ENCODE data around the gene OLFM1.
"Not testable (repeated sequence)": the region's sequence is repeated elsewhere in the genome, so short reads cannot be mapped to it uniquely, and the experiment has no call there.

OLFM1 gene

DNA sequence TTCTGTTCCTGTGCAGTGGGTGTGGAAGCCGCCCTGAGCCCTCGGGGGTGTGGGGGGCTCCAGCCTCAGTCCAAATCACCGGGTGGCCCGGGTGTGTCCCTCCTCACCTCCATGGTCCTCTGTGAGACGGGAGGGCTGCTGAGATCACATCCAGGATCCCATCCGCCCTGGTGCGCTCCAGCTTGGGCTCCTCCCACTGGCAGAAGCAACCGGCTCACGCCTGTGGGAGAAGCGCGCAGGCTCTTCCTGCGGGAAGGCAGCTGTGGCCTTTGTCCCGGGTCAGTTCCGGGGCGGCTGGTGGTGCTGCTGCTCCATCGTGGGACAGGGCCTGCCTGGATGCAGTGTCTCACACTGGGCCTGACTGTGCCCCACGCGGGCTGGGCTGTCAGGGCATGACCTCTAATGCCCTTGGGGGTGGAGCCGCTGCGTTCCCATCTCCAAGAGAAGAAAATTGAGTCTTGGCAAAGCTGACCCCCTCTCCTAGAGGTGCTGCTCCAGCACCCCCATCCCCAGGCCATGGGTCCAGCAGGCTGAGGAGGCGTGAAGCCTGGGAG, 18.5 kb downstream of the OLFM1 start:
- no peak for DNase-seq
- H3K36me3 ChIP-seq (ENCODE audit: control insufficient read depth, insufficient read depth, low read length), result no peaks in the 10 kb centered on the region
- no peaks in the 10 kb centered on the region for H3K27me3 ChIP-seq (replicated peaks; ENCODE audit: control insufficient read depth, insufficient read depth, low read length, poor library complexity, severe bottlenecking)
- H3K27ac ChIP-seq (ENCODE audit: insufficient read depth, low read length, poor library complexity, severe bottlenecking), result no peak overlapping the region
- no peaks in the 10 kb centered on the region for H3K4me1 ChIP-seq (ENCODE audit: control insufficient read depth, insufficient read depth, low read length, poor library complexity, severe bottlenecking)
- H3K4me3 ChIP-seq (ENCODE audit: insufficient read depth, low read depth, low read length, poor library complexity, severe bottlenecking), result no peak overlapping the region
- H3K9me3 ChIP-seq (ENCODE audit: control insufficient read depth, low read length), result no peaks in the 10 kb centered on the region

DNA sequence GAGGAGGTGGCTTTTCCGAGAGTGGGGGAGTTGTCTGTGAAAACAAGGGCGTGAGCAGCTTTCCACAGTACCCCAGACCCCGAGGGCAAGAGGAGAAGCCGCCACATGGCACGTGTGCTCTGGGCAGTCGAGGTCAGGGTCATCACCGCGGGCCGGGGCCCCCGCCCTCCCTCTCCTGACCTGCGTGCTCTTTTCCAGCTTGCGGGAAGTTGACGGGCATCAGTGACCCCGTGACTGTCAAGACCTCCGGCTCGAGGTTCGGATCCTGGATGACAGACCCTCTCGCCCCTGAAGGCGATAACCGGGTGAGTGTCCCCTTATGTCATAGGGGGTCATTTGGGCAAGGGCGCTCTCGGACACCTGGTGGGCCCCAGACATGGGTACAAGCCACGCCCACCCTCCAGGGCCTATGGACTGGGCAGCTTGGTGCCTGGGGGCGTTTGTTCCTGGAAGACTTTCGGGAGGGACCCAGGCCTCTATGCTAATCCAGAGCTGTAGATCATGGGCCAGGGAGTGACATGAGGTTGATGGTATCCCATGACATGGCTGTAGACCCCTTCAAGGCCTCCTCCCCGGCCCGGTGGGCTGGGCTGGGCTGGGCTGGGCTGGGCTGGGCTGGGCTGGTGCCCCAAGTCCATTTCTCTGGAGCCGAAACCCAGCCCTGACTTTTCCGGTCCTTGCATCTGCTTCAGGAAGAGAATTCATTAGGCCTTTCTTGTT, 19.2 kb downstream of the OLFM1 start:
- H3K4me1 ChIP-seq (ENCODE audit: control insufficient read depth, insufficient read depth, low read length, poor library complexity, severe bottlenecking), result no peaks in the 10 kb centered on the region
- H3K27ac ChIP-seq (ENCODE audit: insufficient read depth, low read length, poor library complexity, severe bottlenecking), result no peak overlapping the region
- no peak overlapping the region for H3K4me3 ChIP-seq (ENCODE audit: insufficient read depth, low read depth, low read length, poor library complexity, severe bottlenecking)
- DNase-seq, result no peak
- no peaks in the 10 kb centered on the region for H3K36me3 ChIP-seq (ENCODE audit: control insufficient read depth, insufficient read depth, low read length)
- no peaks in the 10 kb centered on the region for H3K9me3 ChIP-seq (ENCODE audit: control insufficient read depth, low read length)
- no peaks in the 10 kb centered on the region for H3K27me3 ChIP-seq (replicated peaks; ENCODE audit: control insufficient read depth, insufficient read depth, low read length, poor library complexity, severe bottlenecking)

DNA sequence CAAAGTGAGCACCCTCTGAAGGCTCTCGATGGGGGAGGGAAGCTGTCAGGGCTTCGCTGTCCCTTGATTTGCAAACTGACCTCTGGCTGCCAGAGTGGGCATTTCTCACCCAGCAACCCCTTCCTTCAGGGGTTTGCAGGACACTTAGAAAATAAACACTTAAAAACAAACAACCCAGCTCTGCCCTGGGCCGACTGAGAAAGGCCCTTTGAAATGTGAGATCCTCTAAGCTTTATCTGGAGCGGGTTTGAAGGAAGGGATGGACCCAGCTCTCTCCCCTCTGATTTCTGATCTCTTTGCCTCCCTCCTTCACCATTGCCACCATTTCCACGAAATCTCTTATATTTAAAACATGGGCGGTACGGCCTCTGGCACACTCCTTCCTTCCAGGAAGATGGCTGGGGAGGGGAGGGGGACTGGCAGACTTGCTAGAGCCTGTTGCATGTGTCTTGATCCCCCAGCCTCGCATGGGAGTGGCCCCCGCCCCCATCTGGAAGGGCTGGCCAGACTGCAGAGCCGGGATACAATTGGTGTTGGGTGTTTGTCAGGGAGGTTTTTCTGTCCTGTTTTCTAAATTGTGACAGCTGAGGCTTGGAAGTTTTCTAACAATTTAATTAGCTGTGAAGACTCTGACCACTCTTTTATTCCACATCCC, 20.2 kb downstream of the OLFM1 start:
- no peaks in the 10 kb centered on the region for H3K9me3 ChIP-seq (ENCODE audit: control insufficient read depth, low read length)
- no peaks in the 10 kb centered on the region for H3K36me3 ChIP-seq (ENCODE audit: control insufficient read depth, insufficient read depth, low read length)
- no peaks in the 10 kb centered on the region for H3K4me1 ChIP-seq (ENCODE audit: control insufficient read depth, insufficient read depth, low read length, poor library complexity, severe bottlenecking)
- no peak overlapping the region for H3K27ac ChIP-seq (ENCODE audit: insufficient read depth, low read length, poor library complexity, severe bottlenecking)
- H3K4me3 ChIP-seq (ENCODE audit: insufficient read depth, low read depth, low read length, poor library complexity, severe bottlenecking), result no peak overlapping the region
- DNase-seq, result no peak
- no peaks in the 10 kb centered on the region for H3K27me3 ChIP-seq (replicated peaks; ENCODE audit: control insufficient read depth, insufficient read depth, low read length, poor library complexity, severe bottlenecking)

DNA sequence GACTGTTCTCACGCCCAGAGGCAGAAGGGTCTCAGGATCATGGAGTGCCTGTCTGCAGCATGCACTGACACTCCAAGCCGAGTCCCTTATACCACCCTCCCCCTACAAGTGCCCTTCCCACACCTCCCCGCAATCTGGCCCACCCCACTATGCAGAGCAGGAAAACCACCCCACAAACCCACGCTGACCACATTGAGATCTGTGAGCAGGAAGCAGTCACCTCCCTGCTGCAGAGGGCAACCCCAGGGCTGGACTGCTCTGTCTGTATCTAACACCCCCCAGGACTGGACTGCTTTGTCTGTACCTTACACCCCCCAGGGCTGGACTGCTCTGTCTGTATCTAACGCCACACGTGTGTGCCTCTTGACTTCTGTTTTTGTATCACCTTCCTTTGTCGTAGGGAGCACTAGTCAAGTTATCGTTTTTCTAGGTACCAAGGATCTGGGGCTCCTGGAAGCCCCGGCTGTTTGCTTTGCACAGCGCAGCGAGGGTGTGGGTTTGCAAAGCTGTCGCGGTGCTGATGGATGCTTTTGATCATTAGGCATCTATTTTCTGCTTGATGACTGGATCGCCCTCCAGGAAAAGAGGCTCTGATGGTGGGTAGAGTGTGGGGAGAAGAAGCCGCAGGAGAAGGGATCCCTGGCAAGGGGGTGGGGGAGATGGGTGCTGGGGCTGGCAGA, 21.5 kb downstream of the OLFM1 start:
- no peaks in the 10 kb centered on the region for H3K36me3 ChIP-seq (ENCODE audit: control insufficient read depth, insufficient read depth, low read length)
- H3K27me3 ChIP-seq (replicated peaks; ENCODE audit: control insufficient read depth, insufficient read depth, low read length, poor library complexity, severe bottlenecking), result no peaks in the 10 kb centered on the region
- no peaks in the 10 kb centered on the region for H3K9me3 ChIP-seq (ENCODE audit: control insufficient read depth, low read length)
- H3K4me3 ChIP-seq (ENCODE audit: insufficient read depth, low read depth, low read length, poor library complexity, severe bottlenecking), result no peak overlapping the region
- H3K4me1 ChIP-seq (ENCODE audit: control insufficient read depth, insufficient read depth, low read length, poor library complexity, severe bottlenecking), result no peaks in the 10 kb centered on the region
- no peak for DNase-seq
- no peak overlapping the region for H3K27ac ChIP-seq (ENCODE audit: insufficient read depth, low read length, poor library complexity, severe bottlenecking)

DNA sequence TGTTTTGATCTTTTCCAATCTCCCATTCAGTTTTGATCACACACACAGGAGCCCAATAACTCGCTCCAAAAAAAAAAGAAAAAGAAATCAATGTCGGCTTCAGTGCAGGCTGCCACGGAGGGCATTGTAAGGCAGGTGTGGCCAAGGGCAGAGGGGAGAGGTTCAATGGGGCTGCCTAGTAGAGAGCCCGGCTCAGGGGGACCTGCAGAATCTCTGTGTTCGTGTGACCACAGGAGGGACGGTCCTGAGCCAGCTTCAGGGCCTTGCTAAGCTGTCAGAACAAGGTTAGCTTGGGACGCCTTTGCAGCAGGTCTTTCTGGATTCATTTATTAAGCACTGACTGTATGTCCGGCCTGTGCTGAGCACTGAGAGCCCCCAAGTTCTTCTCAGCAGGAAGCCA, 22.2 kb downstream of the OLFM1 start:
- Histone ChIP-seq H3K4me3 (ENCODE audit: insufficient read depth, low read depth, low read length, poor library complexity, severe bottlenecking) (no peak overlapping the region), H3K36me3 (ENCODE audit: control insufficient read depth, insufficient read depth, low read length) (no peaks in the 10 kb centered on the region), H3K27me3 (replicated peaks; ENCODE audit: control insufficient read depth, insufficient read depth, low read length, poor library complexity, severe bottlenecking) (no peaks in the 10 kb centered on the region), H3K4me1 (ENCODE audit: control insufficient read depth, insufficient read depth, low read length, poor library complexity, severe bottlenecking) (no peaks in the 10 kb centered on the region), H3K27ac (ENCODE audit: insufficient read depth, low read length, poor library complexity, severe bottlenecking) (no peak overlapping the region), H3K9me3 (ENCODE audit: control insufficient read depth, low read length) (no peaks in the 10 kb centered on the region)
- no peak for DNase-seq

DNA sequence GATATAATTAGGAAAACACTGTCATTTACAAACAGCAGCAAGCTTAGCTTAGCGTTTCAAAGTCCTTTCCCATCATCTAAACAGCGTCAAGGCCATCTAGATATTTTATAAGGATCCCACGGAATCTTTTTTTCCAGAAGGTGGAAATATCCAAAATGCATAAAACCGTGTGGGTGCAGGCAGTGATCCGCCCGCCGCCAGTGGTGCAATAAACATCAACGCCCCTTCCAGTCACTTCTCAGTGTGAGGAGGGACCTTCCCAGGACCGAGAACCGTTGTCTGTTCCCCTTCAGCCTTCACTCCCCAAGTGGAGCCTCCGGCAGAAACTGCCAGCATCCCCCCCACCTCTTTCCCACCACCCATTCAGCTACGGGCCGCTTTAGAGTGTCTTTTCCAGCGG, 22.9 kb downstream of the OLFM1 start:
- Histone ChIP-seq H3K4me1 (ENCODE audit: control insufficient read depth, insufficient read depth, low read length, poor library complexity, severe bottlenecking) (no peaks in the 10 kb centered on the region), H3K4me3 (ENCODE audit: insufficient read depth, low read depth, low read length, poor library complexity, severe bottlenecking) (no peak overlapping the region), H3K27me3 (replicated peaks; ENCODE audit: control insufficient read depth, insufficient read depth, low read length, poor library complexity, severe bottlenecking) (no peaks in the 10 kb centered on the region), H3K27ac (ENCODE audit: insufficient read depth, low read length, poor library complexity, severe bottlenecking) (no peak overlapping the region), H3K9me3 (ENCODE audit: control insufficient read depth, low read length) (no peaks in the 10 kb centered on the region), H3K36me3 (ENCODE audit: control insufficient read depth, insufficient read depth, low read length) (no peaks in the 10 kb centered on the region)
- no peak for DNase-seq

DNA sequence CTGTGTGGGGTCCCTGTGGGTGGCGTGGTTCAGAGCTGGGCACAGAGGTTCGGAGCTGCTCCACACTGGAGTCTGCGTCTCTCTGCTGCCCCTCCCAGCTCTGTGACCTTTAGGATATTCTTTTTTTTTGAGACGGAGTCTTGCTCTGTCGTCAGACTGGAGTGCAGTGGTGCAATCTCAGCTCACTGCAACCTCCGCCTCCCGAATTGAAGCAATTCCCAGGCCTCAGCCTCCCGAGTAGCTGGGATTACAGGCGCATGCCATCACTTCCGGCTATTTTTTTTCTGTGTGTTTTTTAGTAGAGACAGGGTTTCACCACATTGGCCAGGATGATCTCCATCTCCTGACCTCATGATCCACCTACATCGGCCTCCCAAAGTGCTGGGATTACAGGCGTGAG, 24.1 kb downstream of the OLFM1 start:
- not testable (repeated sequence) for H3K36me3 ChIP-seq (ENCODE audit: control insufficient read depth, insufficient read depth, low read length); H3K9me3 ChIP-seq (ENCODE audit: control insufficient read depth, low read length); H3K27me3 ChIP-seq (replicated peaks; ENCODE audit: control insufficient read depth, insufficient read depth, low read length, poor library complexity, severe bottlenecking); H3K4me3 ChIP-seq (ENCODE audit: insufficient read depth, low read depth, low read length, poor library complexity, severe bottlenecking); H3K4me1 ChIP-seq (ENCODE audit: control insufficient read depth, insufficient read depth, low read length, poor library complexity, severe bottlenecking); H3K27ac ChIP-seq (ENCODE audit: insufficient read depth, low read length, poor library complexity, severe bottlenecking); DNase-seq

DNA sequence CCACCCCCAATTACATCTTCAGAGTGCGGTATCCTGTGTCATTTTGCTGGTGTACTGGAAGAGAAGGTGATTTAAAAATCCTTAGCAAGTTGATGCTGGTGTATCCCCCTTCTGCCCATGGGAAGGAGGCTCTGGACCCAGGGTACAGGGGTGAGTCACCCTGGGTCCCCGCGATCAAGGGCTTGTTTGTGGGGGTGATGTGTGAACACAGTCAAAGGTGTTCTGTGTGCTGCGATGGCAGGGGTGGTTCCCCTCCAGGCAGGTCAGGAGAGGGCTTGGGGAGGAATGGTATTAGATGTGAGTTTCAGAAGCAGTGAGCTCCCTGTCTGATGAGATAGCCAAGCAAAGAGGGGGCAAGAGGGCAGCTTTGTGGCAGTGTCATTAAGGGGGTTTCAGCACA, 28.9 kb downstream of the OLFM1 start:
- DNase-seq, result no peak
- Histone ChIP-seq H3K27me3 (replicated peaks; ENCODE audit: control insufficient read depth, insufficient read depth, low read length, poor library complexity, severe bottlenecking) (no peaks in the 10 kb centered on the region), H3K36me3 (ENCODE audit: control insufficient read depth, insufficient read depth, low read length) (no peaks in the 10 kb centered on the region), H3K27ac (ENCODE audit: insufficient read depth, low read length, poor library complexity, severe bottlenecking) (no peak overlapping the region), H3K4me3 (ENCODE audit: insufficient read depth, low read depth, low read length, poor library complexity, severe bottlenecking) (no peak overlapping the region), H3K4me1 (ENCODE audit: control insufficient read depth, insufficient read depth, low read length, poor library complexity, severe bottlenecking) (no peaks in the 10 kb centered on the region), H3K9me3 (ENCODE audit: control insufficient read depth, low read length) (no peaks in the 10 kb centered on the region)

DNA sequence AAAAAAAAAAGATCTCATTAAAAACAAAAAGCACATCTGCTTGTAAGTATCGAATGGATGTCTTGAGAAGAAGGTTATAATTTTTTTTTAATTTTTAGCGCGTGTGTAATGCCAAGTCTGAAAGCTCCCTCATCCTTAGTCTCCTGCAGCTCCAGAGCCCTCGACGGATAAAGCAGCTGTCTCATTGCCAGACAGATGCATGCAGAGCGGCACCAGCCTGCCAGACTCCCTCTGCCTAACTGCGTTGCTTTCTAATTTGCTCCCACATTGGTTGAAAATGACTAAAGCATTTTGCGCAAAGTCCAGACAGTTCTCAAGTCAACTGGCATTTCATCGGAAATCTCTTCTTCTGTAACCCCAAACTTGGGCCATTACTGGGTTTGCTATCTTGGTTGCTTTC, 29.4 kb downstream of the OLFM1 start:
- no peaks in the 10 kb centered on the region for H3K4me1 ChIP-seq (ENCODE audit: control insufficient read depth, insufficient read depth, low read length, poor library complexity, severe bottlenecking)
- no peaks in the 10 kb centered on the region for H3K27me3 ChIP-seq (replicated peaks; ENCODE audit: control insufficient read depth, insufficient read depth, low read length, poor library complexity, severe bottlenecking)
- DNase-seq, result no peak
- no peak overlapping the region for H3K27ac ChIP-seq (ENCODE audit: insufficient read depth, low read length, poor library complexity, severe bottlenecking)
- H3K4me3 ChIP-seq (ENCODE audit: insufficient read depth, low read depth, low read length, poor library complexity, severe bottlenecking), result no peak overlapping the region
- H3K9me3 ChIP-seq (ENCODE audit: control insufficient read depth, low read length), result no peaks in the 10 kb centered on the region
- H3K36me3 ChIP-seq (ENCODE audit: control insufficient read depth, insufficient read depth, low read length), result no peaks in the 10 kb centered on the region

DNA sequence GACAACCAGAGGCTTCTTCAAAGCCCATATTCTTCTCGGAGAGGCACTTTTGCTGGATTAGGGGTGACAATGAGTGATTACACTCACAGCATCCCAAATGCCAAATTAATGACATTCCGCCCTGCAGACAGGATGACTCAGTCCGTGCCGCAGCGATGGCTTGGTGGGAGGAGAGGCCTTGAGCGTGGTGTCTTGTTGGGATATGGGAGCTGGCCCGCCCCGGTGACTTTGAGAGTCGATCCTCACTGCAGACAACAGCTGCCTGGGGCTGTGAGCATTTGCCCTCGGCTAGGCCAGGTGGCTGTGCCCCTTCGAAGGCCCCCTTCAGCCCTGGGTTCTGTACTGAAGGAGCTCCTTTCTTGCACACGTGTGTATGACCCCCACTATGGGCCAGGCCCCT, 29.8 kb downstream of the OLFM1 start:
- Histone ChIP-seq H3K9me3 (ENCODE audit: control insufficient read depth, low read length) (no peaks in the 10 kb centered on the region), H3K27me3 (replicated peaks; ENCODE audit: control insufficient read depth, insufficient read depth, low read length, poor library complexity, severe bottlenecking) (no peaks in the 10 kb centered on the region), H3K4me3 (ENCODE audit: insufficient read depth, low read depth, low read length, poor library complexity, severe bottlenecking) (no peak overlapping the region), H3K27ac (ENCODE audit: insufficient read depth, low read length, poor library complexity, severe bottlenecking) (no peak overlapping the region), H3K4me1 (ENCODE audit: control insufficient read depth, insufficient read depth, low read length, poor library complexity, severe bottlenecking) (no peaks in the 10 kb centered on the region), H3K36me3 (ENCODE audit: control insufficient read depth, insufficient read depth, low read length) (no peaks in the 10 kb centered on the region)
- DNase-seq, result no peak
